SK-N-SH treated with all-trans-retinoic acid at 6 μM for 48 hours (cell line): ENCODE results near the gene ADAMTS17.

Source experiments
- ATAC-seq: fragments of 200-7000 bp; cut with Tn5 transposase; 3 replicates; pipeline ENCODE4 v1.9.1; 2020; ENCODE audit warnings: mild to moderate bottlenecking, moderate library complexity
- ARNTL ChIP-seq: fragments of 450-650 bp; formaldehyde crosslinking; IDR thresholded peaks from 2 replicates; pipeline ENCODE4 v1.5.0; 2020; ENCODE audit warnings: low read depth, mild to moderate bottlenecking, moderate library complexity, borderline replicate concordance
- CSDC2 ChIP-seq: fragments of 250-450 bp; sonication (Bioruptor Pico); IDR thresholded peaks from 2 replicates; pipeline ENCODE4 v1.5.0; 2020; ENCODE audit warnings: mild to moderate bottlenecking, moderate library complexity
- ESRRG ChIP-seq: fragments of 250-450 bp; sonication (Bioruptor Pico); IDR thresholded peaks from 2 replicates; pipeline ENCODE4 v1.6.1; 2021; ENCODE audit warnings: mild to moderate bottlenecking
- GLIS3 ChIP-seq: fragments of 250-450 bp; sonication (Bioruptor Pico); IDR thresholded peaks from 2 replicates; pipeline ENCODE4 v1.5.0; 2020; ENCODE audit warnings: mild to moderate bottlenecking, moderate library complexity
- ISL1 ChIP-seq: fragments of 250-450 bp; sonication (Bioruptor Pico); IDR thresholded peaks from 2 replicates; pipeline ENCODE4 v2.1.2; 2022; ENCODE audit warnings: mild to moderate bottlenecking, moderate library complexity
- OSR1 ChIP-seq: fragments of 250-450 bp; sonication (Bioruptor Pico); IDR thresholded peaks from 2 replicates; pipeline ENCODE4 v1.8.0; 2022; ENCODE audit warnings: moderate library complexity, mild to moderate bottlenecking, inconsistent platforms
- PPARA ChIP-seq: fragments of 250-450 bp; sonication (Bioruptor Pico); IDR thresholded peaks from 2 replicates; pipeline ENCODE4 v1.5.0; 2020; ENCODE audit warnings: mild to moderate bottlenecking, borderline replicate concordance
- RARB ChIP-seq: fragments of 250-450 bp; sonication (Bioruptor Pico); IDR thresholded peaks from 2 replicates; pipeline ENCODE4 v1.8.0; 2021; ENCODE audit warnings: mild to moderate bottlenecking, moderate library complexity
- SNAI2 ChIP-seq: fragments of 250-450 bp; sonication (Bioruptor Pico); IDR thresholded peaks from 2 replicates; pipeline ENCODE4 v1.5.0; 2020; ENCODE audit warnings: mild to moderate bottlenecking, moderate library complexity
- TCF4 ChIP-seq: fragments of 250-450 bp; sonication (Bioruptor Pico); IDR thresholded peaks from 2 replicates; pipeline ENCODE4 v1.8.0; 2021; ENCODE audit warnings: mild to moderate bottlenecking, moderate library complexity, borderline replicate concordance
- TOX ChIP-seq: fragments of 250-450 bp; sonication (Bioruptor Pico); IDR thresholded peaks from 2 replicates; pipeline ENCODE4 v1.8.0; 2021; ENCODE audit warnings: mild to moderate bottlenecking, moderate library complexity, borderline replicate concordance
- ZC3H10 ChIP-seq: fragments of 250-450 bp; sonication (Bioruptor Pico); IDR thresholded peaks from 2 replicates; pipeline ENCODE4 v1.5.1; 2021; ENCODE audit warnings: mild to moderate bottlenecking, moderate library complexity
- ZFP3 ChIP-seq: fragments of 250-450 bp; sonication (Bioruptor Pico); IDR thresholded peaks from 2 replicates; pipeline ENCODE4 v1.5.0; 2020; ENCODE audit warnings: mild to moderate bottlenecking, moderate library complexity
- ZFP30 ChIP-seq: fragments of 450-650 bp; formaldehyde crosslinking; IDR thresholded peaks from 2 replicates; pipeline ENCODE4 v1.5.0; 2022; ENCODE audit warnings: mild to moderate bottlenecking, moderate library complexity
- ZNF565 ChIP-seq: fragments of 450-650 bp; formaldehyde crosslinking; conservative IDR thresholded peaks from 2 replicates; pipeline ENCODE4 v1.5.0; 2020; ENCODE audit warnings: low read depth, mild to moderate bottlenecking, moderate library complexity
- ZNF70 ChIP-seq: fragments of 450-650 bp; formaldehyde crosslinking; IDR thresholded peaks from 2 replicates; pipeline ENCODE4 v1.5.0; 2020; ENCODE audit warnings: mild to moderate bottlenecking, moderate library complexity
- ZNF8 ChIP-seq: fragments of 450-650 bp; formaldehyde crosslinking; IDR thresholded peaks from 2 replicates; pipeline ENCODE4 v1.5.0; 2020; ENCODE audit warnings: mild to moderate bottlenecking, moderate library complexity
- TF ChIP-seq, protein P1 (sequence below): fragments of 250-450 bp; sonication (Bioruptor Pico); IDR thresholded peaks from 2 replicates; pipeline ENCODE4 v1.8.0; 2021; ENCODE audit warnings: low read depth, mild to moderate bottlenecking, moderate library complexity, borderline replicate concordance
- TF ChIP-seq, protein P2 (sequence below): fragments of 250-450 bp; sonication (Bioruptor Pico); IDR thresholded peaks from 2 replicates; pipeline ENCODE4 v1.5.1; 2020; ENCODE audit warnings: low read depth, mild to moderate bottlenecking, moderate library complexity
- TF ChIP-seq, protein P3 (sequence below): fragments of 250-450 bp; sonication (Bioruptor Pico); IDR thresholded peaks from 2 replicates; pipeline ENCODE4 v1.8.0; 2020; ENCODE audit warnings: mild to moderate bottlenecking, moderate library complexity, borderline replicate concordance
- TF ChIP-seq, protein P4 (sequence below): fragments of 250-450 bp; sonication (Bioruptor Pico); IDR thresholded peaks from 2 replicates; pipeline ENCODE4 v1.5.1; 2021; ENCODE audit warnings: mild to moderate bottlenecking, moderate library complexity
- TF ChIP-seq, protein P5 (sequence below): fragments of 250-450 bp; sonication (Bioruptor Pico); IDR thresholded peaks from 2 replicates; pipeline ENCODE4 v1.5.0; 2020; ENCODE audit warnings: mild to moderate bottlenecking, moderate library complexity

The ADAMTS17 gene

DNA sequence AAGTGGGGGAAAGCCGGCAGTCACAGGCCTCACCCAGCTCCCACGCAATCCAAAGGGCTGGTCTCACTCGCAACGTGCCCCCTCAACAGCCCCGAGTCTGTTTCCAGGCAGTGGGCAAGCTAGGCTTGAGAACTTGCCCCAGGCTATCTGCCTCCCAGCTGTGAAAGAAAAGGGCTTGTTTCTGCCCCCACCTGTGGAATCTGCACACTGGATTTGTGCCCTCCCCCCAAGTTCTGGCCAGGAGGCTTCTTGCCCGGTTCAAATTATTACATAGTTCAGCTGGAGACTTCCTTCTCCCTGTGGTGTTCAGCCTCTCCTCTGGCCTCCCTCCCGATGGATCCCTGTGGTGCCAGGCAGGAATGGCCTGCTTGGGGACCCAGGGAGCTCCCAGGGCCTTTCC is 324.6 kb downstream of the ADAMTS17 start:
- TF ChIP-seq CSDC2 (CRISPR knock-in tag) (no peak), ZFP30 (CRISPR knock-in tag) (no peak), ZFP3 (CRISPR knock-in tag) (no peak), ZC3H10 (CRISPR knock-in tag) (no peak), ZNF8 (CRISPR knock-in tag) (no peak), TOX (CRISPR knock-in tag) (no peak)
- TF ChIP-seq, protein P1, sequence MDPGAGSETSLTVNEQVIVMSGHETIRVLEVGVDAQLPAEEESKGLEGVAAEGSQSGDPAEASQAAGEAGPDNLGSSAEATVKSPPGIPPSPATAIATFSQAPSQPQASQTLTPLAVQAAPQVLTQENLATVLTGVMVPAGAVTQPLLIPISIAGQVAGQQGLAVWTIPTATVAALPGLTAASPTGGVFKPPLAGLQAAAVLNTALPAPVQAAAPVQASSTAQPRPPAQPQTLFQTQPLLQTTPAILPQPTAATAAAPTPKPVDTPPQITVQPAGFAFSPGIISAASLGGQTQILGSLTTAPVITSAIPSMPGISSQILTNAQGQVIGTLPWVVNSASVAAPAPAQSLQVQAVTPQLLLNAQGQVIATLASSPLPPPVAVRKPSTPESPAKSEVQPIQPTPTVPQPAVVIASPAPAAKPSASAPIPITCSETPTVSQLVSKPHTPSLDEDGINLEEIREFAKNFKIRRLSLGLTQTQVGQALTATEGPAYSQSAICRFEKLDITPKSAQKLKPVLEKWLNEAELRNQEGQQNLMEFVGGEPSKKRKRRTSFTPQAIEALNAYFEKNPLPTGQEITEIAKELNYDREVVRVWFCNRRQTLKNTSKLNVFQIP (CRISPR knock-in tag) = no peak
- TF ChIP-seq, protein P2, sequence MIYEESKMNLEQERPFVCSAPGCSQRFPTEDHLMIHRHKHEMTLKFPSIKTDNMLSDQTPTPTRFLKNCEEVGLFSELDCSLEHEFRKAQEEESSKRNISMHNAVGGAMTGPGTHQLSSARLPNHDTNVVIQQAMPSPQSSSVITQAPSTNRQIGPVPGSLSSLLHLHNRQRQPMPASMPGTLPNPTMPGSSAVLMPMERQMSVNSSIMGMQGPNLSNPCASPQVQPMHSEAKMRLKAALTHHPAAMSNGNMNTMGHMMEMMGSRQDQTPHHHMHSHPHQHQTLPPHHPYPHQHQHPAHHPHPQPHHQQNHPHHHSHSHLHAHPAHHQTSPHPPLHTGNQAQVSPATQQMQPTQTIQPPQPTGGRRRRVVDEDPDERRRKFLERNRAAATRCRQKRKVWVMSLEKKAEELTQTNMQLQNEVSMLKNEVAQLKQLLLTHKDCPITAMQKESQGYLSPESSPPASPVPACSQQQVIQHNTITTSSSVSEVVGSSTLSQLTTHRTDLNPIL (CRISPR knock-in tag) = no peak
- TF ChIP-seq, protein P3, sequence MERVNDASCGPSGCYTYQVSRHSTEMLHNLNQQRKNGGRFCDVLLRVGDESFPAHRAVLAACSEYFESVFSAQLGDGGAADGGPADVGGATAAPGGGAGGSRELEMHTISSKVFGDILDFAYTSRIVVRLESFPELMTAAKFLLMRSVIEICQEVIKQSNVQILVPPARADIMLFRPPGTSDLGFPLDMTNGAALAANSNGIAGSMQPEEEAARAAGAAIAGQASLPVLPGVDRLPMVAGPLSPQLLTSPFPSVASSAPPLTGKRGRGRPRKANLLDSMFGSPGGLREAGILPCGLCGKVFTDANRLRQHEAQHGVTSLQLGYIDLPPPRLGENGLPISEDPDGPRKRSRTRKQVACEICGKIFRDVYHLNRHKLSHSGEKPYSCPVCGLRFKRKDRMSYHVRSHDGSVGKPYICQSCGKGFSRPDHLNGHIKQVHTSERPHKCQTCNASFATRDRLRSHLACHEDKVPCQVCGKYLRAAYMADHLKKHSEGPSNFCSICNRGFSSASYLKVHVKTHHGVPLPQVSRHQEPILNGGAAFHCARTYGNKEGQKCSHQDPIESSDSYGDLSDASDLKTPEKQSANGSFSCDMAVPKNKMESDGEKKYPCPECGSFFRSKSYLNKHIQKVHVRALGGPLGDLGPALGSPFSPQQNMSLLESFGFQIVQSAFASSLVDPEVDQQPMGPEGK (CRISPR knock-in tag) = no peak
- no peak for ATAC-seq

DNA sequence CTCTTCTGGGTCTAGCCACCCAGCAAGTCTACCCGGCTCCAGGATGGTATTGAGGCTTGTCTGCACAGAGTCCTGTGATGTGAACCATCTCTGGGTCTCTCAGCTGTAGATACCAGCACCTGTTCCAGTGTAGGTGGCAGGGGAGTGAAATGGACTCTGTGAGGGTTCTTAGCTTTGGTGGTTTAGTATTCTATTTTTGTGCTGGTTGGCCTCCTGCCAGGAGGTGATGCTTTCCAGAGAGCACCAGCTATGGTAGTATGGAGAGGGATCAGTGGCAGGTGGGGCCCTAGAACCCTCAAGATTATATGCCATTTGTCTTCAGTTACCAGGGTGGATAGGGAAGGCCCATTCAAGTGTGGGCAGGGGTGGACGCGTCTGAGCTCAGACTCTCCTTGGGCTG is 325.1 kb downstream of the ADAMTS17 start:
- ATAC-seq = no peak
- TF ChIP-seq, protein P4, sequence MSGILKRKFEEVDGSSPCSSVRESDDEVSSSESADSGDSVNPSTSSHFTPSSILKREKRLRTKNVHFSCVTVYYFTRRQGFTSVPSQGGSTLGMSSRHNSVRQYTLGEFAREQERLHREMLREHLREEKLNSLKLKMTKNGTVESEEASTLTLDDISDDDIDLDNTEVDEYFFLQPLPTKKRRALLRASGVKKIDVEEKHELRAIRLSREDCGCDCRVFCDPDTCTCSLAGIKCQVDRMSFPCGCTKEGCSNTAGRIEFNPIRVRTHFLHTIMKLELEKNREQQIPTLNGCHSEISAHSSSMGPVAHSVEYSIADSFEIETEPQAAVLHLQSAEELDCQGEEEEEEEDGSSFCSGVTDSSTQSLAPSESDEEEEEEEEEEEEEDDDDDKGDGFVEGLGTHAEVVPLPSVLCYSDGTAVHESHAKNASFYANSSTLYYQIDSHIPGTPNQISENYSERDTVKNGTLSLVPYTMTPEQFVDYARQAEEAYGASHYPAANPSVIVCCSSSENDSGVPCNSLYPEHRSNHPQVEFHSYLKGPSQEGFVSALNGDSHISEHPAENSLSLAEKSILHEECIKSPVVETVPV (CRISPR knock-in tag) = no peak
- TF ChIP-seq ZNF70 = no peak
- TF ChIP-seq ZNF565 (CRISPR knock-in tag) = no peak
- TF ChIP-seq ESRRG (CRISPR knock-in tag) = no peak
- TF ChIP-seq GLIS3 = no peak
- TF ChIP-seq SNAI2 (CRISPR knock-in tag) = no peak
- TF ChIP-seq TOX (CRISPR knock-in tag) = no peak
- TF ChIP-seq TCF4 (CRISPR knock-in tag) = no peak
- TF ChIP-seq OSR1 = no peak
- no peak for TF ChIP-seq ZC3H10 (CRISPR knock-in tag)
- TF ChIP-seq ISL1 (CRISPR knock-in tag) = no peak
- TF ChIP-seq, protein P3 (CRISPR knock-in tag) = no peak
- TF ChIP-seq, protein P2 (CRISPR knock-in tag) = no peak
- TF ChIP-seq, protein P5, sequence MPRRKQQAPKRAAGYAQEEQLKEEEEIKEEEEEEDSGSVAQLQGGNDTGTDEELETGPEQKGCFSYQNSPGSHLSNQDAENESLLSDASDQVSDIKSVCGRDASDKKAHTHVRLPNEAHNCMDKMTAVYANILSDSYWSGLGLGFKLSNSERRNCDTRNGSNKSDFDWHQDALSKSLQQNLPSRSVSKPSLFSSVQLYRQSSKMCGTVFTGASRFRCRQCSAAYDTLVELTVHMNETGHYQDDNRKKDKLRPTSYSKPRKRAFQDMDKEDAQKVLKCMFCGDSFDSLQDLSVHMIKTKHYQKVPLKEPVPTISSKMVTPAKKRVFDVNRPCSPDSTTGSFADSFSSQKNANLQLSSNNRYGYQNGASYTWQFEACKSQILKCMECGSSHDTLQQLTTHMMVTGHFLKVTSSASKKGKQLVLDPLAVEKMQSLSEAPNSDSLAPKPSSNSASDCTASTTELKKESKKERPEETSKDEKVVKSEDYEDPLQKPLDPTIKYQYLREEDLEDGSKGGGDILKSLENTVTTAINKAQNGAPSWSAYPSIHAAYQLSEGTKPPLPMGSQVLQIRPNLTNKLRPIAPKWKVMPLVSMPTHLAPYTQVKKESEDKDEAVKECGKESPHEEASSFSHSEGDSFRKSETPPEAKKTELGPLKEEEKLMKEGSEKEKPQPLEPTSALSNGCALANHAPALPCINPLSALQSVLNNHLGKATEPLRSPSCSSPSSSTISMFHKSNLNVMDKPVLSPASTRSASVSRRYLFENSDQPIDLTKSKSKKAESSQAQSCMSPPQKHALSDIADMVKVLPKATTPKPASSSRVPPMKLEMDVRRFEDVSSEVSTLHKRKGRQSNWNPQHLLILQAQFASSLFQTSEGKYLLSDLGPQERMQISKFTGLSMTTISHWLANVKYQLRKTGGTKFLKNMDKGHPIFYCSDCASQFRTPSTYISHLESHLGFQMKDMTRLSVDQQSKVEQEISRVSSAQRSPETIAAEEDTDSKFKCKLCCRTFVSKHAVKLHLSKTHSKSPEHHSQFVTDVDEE = no peak
- TF ChIP-seq CSDC2 (CRISPR knock-in tag) = no peak
- TF ChIP-seq, protein P1 (CRISPR knock-in tag) = no peak
- TF ChIP-seq PPARA (CRISPR knock-in tag) = no peak
- TF ChIP-seq ARNTL (CRISPR knock-in tag) = no peak
- TF ChIP-seq ZFP3 (CRISPR knock-in tag) = no peak
- no peak for TF ChIP-seq RARB (CRISPR knock-in tag)
